ENCODE data around the gene RFC4. TPM values are rescaled to one million over a fixed set of nuclear protein-coding genes. Genes with fewer than 3 reads are reported as not detected.
A peak's percentile ranks its signal among the peaks of the same experiment; 100 is the strongest.

Gene RFC4
- total and polyA plus RNA-seq, 2 of the 8 experiments (the other 6 are each of a cell fraction or from before 2014, with no cell fraction given), result 21.8 to 86.9 TPM

- TF ChIP-seq TAF7 (optimal IDR thresholded peaks at IDR 0.05; ENCODE audit: borderline replicate concordance, low read depth, low read length) (peak; percentile 30), SP4 (IDR thresholded peaks at IDR 0.05; ENCODE audit: low read length) (no peak), POLR2AphosphoS5 (IDR thresholded peaks at IDR 0.05; ENCODE audit: low read depth, low read length) (peak; percentile 70), CBX5 (IDR thresholded peaks at IDR 0.05; ENCODE audit: low read depth, low read length) (no peak), TCF12 (IDR thresholded peaks at IDR 0.05; ENCODE audit: low read depth, low read length) (no peak), POLR2A (IDR thresholded peaks at IDR 0.05; ENCODE audit: control extremely low read depth in 1 of 2, low read depth in 2 of 2, low read length in 2 of 2) (peak in 1 of 2 experiments; percentile 17), JUND (IDR thresholded peaks at IDR 0.05; ENCODE audit: low read length) (no peak), CTCF (IDR thresholded peaks at IDR 0.05; ENCODE audit: control extremely low read depth in 1 of 3, insufficient read depth in 1 of 3, low read depth in 1 of 3, low read length in 3 of 3) (no peak), BACH1 (IDR thresholded peaks at IDR 0.05; ENCODE audit: low read length) (no peak)
Measured at GRCh38 chr3:186787642-186788481, 18.4 kb downstream of the RFC4 start (continued).

Measured in H1 (cell line).